ENCODE data around the gene TNFRSF1B. TPM values are rescaled to one million over a fixed set of nuclear protein-coding genes. Genes with fewer than 3 reads are reported as not detected.
A peak's percentile ranks its signal among the peaks of the same experiment; 100 is the strongest.

TNFRSF1B gene
- total RNA-seq, 2 donors from 2014 or later, result 58.7 to 59.7 TPM

DNA sequence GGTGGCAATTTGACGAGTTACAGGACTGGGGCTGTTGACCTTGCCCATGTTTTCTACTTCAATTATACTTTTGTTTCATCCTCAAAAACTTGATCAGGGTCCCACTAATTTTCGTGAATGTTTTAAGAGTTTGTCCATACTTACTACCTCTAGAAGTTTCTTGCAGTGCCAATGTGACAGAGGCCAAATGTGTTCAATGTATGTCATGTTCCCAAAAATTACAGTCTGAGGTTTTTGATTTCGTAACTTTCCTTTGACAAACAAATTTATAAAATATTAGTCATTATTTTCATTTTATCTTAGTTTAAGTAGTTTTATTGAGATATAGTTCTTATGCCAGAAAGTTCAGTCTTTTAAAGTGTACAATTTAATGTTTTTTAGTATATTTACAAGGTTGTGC, 78.3 kb downstream of the TNFRSF1B start:
- TF ChIP-seq, protein P1, sequence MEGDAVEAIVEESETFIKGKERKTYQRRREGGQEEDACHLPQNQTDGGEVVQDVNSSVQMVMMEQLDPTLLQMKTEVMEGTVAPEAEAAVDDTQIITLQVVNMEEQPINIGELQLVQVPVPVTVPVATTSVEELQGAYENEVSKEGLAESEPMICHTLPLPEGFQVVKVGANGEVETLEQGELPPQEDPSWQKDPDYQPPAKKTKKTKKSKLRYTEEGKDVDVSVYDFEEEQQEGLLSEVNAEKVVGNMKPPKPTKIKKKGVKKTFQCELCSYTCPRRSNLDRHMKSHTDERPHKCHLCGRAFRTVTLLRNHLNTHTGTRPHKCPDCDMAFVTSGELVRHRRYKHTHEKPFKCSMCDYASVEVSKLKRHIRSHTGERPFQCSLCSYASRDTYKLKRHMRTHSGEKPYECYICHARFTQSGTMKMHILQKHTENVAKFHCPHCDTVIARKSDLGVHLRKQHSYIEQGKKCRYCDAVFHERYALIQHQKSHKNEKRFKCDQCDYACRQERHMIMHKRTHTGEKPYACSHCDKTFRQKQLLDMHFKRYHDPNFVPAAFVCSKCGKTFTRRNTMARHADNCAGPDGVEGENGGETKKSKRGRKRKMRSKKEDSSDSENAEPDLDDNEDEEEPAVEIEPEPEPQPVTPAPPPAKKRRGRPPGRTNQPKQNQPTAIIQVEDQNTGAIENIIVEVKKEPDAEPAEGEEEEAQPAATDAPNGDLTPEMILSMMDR (IDR thresholded peaks at IDR 0.05), result no peak
- Histone ChIP-seq H3K4me1 (ENCODE audit: control insufficient read depth in 1 of 2, low read depth in 2 of 2) (peaks cover 4 to 19% of the 10 kb centered on the region in 2 donors), H3K36me3 (peaks cover 33% of the 10 kb centered on the region), H3K9me3 (no peaks in the 10 kb centered on the region), H3K4me3 (no peak overlapping the region), H3K27me3 (replicated peaks; ENCODE audit: insufficient read depth) (no peaks in the 10 kb centered on the region), H3K27ac (no peak overlapping the region)
- no peak for DNase-seq (ENCODE audit: low spot score)
- ATAC-seq (ENCODE audit: insufficient number of reproducible peaks, low FRiP score, low read depth), result no peak

DNA sequence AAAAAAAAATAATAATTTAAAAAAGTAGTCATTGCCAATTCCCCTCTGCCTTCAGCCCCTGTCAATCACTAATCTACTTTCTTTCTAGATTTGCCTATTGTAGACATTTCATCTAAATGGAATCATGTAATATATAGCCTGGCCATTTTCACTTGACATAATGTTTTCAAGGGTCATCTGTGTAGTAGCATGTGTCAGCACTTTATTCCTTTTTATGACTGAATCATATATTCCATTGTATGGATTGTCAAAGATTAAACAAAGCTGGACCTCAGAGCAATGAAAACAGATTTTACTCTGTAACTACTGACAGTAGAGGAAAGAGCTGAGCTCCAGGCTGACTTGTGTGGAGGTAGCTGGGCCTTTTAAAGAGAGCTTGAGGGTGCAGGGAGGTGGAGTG, 78.9 kb downstream of the TNFRSF1B start:
- Histone ChIP-seq H3K4me3 (no peak overlapping the region), H3K27me3 (replicated peaks; ENCODE audit: insufficient read depth) (no peaks in the 10 kb centered on the region), H3K27ac (peak overlapping the region; percentile 2 to 4), H3K36me3 (peaks cover 37% of the 10 kb centered on the region), H3K4me1 (ENCODE audit: control insufficient read depth in 1 of 2, low read depth in 2 of 2) (peaks cover 4 to 19% of the 10 kb centered on the region in 2 donors), H3K9me3 (no peaks in the 10 kb centered on the region)
- DNase-seq (ENCODE audit: low spot score) (no peak), ATAC-seq (ENCODE audit: insufficient number of reproducible peaks, low FRiP score, low read depth) (no peak)
- TF ChIP-seq, protein P1 (IDR thresholded peaks at IDR 0.05), result no peak

DNA sequence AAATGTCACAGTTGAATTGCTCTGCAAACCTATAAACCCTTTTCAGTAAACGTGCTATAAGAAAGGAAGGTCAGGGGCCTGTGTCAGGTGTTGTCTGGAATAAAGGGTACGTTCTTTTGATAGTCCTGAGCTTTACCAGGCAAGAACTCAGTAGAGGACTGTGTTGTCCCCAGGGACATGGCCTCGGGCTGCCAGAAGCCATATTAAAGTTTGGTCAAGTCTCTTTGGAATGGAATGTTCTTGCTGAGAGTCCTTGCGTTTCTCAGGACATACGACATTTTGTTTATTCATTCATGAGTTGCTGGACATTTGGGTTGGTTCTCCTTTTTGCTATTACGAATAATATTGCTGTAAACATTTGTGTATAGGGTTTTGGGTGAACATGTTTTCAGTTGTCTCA, 79.8 kb downstream of the TNFRSF1B start:
- Histone ChIP-seq H3K9me3 (no peaks in the 10 kb centered on the region), H3K36me3 (peaks cover 37% of the 10 kb centered on the region), H3K4me3 (no peak overlapping the region), H3K27me3 (replicated peaks; ENCODE audit: insufficient read depth) (no peaks in the 10 kb centered on the region), H3K27ac (peak overlapping the region; percentile 2 to 4), H3K4me1 (ENCODE audit: control insufficient read depth in 1 of 2, low read depth in 2 of 2) (peaks cover 4 to 19% of the 10 kb centered on the region in 2 donors)
- TF ChIP-seq, protein P1 (IDR thresholded peaks at IDR 0.05), result no peak
- DNase-seq (ENCODE audit: low spot score) (no peak), ATAC-seq (ENCODE audit: insufficient number of reproducible peaks, low FRiP score, low read depth) (no peak)

GRCh38 chr1:12249181-12249580, 82.4 kb downstream of the TNFRSF1B start:
- Histone ChIP-seq H3K36me3 (peaks cover 38% of the 10 kb centered on the region), H3K4me3 (no peak overlapping the region), H3K4me1 (ENCODE audit: control insufficient read depth in 1 of 2, low read depth in 2 of 2) (peaks cover 4 to 19% of the 10 kb centered on the region in 2 donors), H3K9me3 (no peaks in the 10 kb centered on the region), H3K27ac (no peak overlapping the region), H3K27me3 (replicated peaks; ENCODE audit: insufficient read depth) (no peaks in the 10 kb centered on the region)
- DNase-seq (ENCODE audit: low spot score) (no peak), ATAC-seq (ENCODE audit: insufficient number of reproducible peaks, low FRiP score, low read depth) (no peak)
- TF ChIP-seq, protein P1 (IDR thresholded peaks at IDR 0.05), result no peak

DNA sequence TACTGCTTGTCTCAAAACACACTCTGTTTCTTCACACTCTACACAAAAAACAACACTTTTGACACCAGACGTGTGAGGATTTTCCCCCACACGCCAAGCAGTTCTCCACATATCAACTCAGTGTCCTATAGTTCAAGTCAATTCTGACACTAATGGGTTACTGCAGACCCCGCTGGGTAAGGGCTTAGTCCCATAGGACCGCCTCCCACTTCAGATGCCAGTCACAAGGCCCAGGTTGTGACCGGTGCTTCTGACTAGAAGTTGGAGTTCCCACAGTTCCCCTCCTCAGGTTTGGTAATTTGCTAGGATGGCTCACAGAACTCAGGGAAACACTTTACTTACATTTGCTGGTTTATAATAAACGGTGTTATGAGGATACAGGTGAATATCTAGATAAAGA, 83.0 kb downstream of the TNFRSF1B start:
- no peaks in the 10 kb centered on the region for H3K9me3 ChIP-seq
- H3K27me3 ChIP-seq (replicated peaks; ENCODE audit: insufficient read depth), result no peaks in the 10 kb centered on the region
- H3K4me3 ChIP-seq, result no peak overlapping the region
- TF ChIP-seq, protein P1 (IDR thresholded peaks at IDR 0.05), result no peak
- peaks cover 4 to 19% of the 10 kb centered on the region in 2 donors for H3K4me1 ChIP-seq (ENCODE audit: control insufficient read depth in 1 of 2, low read depth in 2 of 2)
- peaks cover 33% of the 10 kb centered on the region for H3K36me3 ChIP-seq
- ATAC-seq (ENCODE audit: insufficient number of reproducible peaks, low FRiP score, low read depth), result no peak
- H3K27ac ChIP-seq, result no peak overlapping the region
- no peak for DNase-seq (ENCODE audit: low spot score)

All from thoracic aorta (tissue), 2 donors.